Peyer's patch (tissue), 4 donors: Measurements from ENCODE around the gene BCL3.

ENCODE experiments used
- CTCF ChIP-seq, 6 experiments: fragments of 450-650 bp in 4 of 6; fragments of 200-600 bp in 2 of 6; sonication (generic) in 1 of 6; IDR thresholded peaks; one replicate each; pipeline ENCODE4 v1.5.1; 2017 to 2019; ENCODE audit warnings: antibody characterized with exemption in 6 of 6, mild to moderate bottlenecking in 3 of 6, moderate library complexity in 1 of 6
- POLR2A ChIP-seq, 2 donors: fragments of 450-650 bp; IDR thresholded peaks; one replicate each; pipeline ENCODE4 v1.5.1; 2017; ENCODE audit warnings: antibody characterized with exemption in 2 of 2, mild to moderate bottlenecking in 2 of 2, moderate library complexity in 2 of 2

GRCh38 chr19:44800461-44800860 lies 52.0 kb downstream of the BCL3 start:
- TF ChIP-seq POLR2A (IDR thresholded peaks at IDR 0.05) (no peak), CTCF (IDR thresholded peaks at IDR 0.05) (peak; percentile 69 to 95 (median 90))
